GM12878 (cell line): ENCODE data around the gene NECTIN1.

Experiments used
- ATF2 ChIP-seq: IDR thresholded peaks from 2 replicates; pipeline ENCODE4 v1.6.1; 2012; ENCODE audit warnings: low read length, inconsistent platforms
- ATF3 ChIP-seq: IDR thresholded peaks from 2 replicates; pipeline ENCODE4 v1.6.1; 2011; ENCODE audit warnings: low read depth, mild to moderate bottlenecking, low read length, moderate library complexity, borderline replicate concordance; ENCODE audit errors: extremely low read depth
- BRCA1 ChIP-seq: IDR thresholded peaks from 2 replicates; pipeline ENCODE4 v1.6.1; 2011; ENCODE audit warnings: low read depth, low read length, improper control_type of control experiment
- CEBPB ChIP-seq, 2 experiments: fragments of 150-350 bp in 1 of 2; IDR thresholded peaks; 2 replicates each; pipeline ENCODE4 v1.6.1; 2012 to 2014; ENCODE audit warnings: low read depth in 2 of 2, low read length in 2 of 2, borderline replicate concordance in 1 of 2, inconsistent platforms in 1 of 2
- CTCF ChIP-seq, 3 experiments: IDR thresholded peaks in 2 of 3; conservative IDR thresholded peaks in 1 of 3; 2 replicates each; pipeline ENCODE4 v1.5.1; 2011; ENCODE audit warnings: low read depth in 3 of 3, low read length in 3 of 3, mild to moderate bottlenecking in 3 of 3, control low read depth in 2 of 3, moderate library complexity in 2 of 3, inconsistent platforms in 1 of 3, mixed read lengths in 1 of 3; ENCODE audit not compliant: control insufficient read depth in 2 of 3, insufficient read depth in 1 of 3; ENCODE audit errors: extremely low read depth in 1 of 3
- POLR2A ChIP-seq: IDR thresholded peaks from 2 replicates; pipeline ENCODE4 v1.6.1; 2011; ENCODE audit warnings: low read depth, mild to moderate bottlenecking, low read length
- POLR2AphosphoS5 ChIP-seq: IDR thresholded peaks from 2 replicates; pipeline ENCODE4 v1.6.1; 2011; ENCODE audit warnings: mild to moderate bottlenecking, low read length, inconsistent platforms
- SIN3A ChIP-seq: IDR thresholded peaks from 2 replicates; pipeline ENCODE4 v1.6.1; 2012; ENCODE audit warnings: low read depth, low read length, improper control_type of control experiment
- SREBF2 ChIP-seq: IDR thresholded peaks from 2 replicates; pipeline ENCODE4 v1.6.1; 2012; ENCODE audit warnings: mild to moderate bottlenecking, low read length
- YY1 ChIP-seq: IDR thresholded peaks from 2 replicates; pipeline ENCODE4 v1.6.1; 2011; ENCODE audit warnings: low read depth, mild to moderate bottlenecking, low read length
- ZNF217 ChIP-seq: fragments of 450-650 bp; IDR thresholded peaks from 2 replicates; pipeline ENCODE4 v1.6.1; 2017; ENCODE audit warnings: antibody characterized with exemption, mild to moderate bottlenecking
- ZNF274 ChIP-seq: IDR thresholded peaks from one replicate; pipeline ENCODE4 v1.8.0; 2011; ENCODE audit not compliant: insufficient read length, insufficient read depth

- TF ChIP-seq BRCA1 = no peak
- TF ChIP-seq CTCF (IDR thresholded peaks at IDR 0.05 in 2 of 3, conservative IDR thresholded peaks at IDR 0.05 in 1 of 3; ENCODE audit: control insufficient read depth in 2 of 3, extremely low read depth in 1 of 3, insufficient read depth in 1 of 3, low read depth in 3 of 3, low read length in 3 of 3) = no peak
- TF ChIP-seq YY1 = no peak
- no peak for TF ChIP-seq SIN3A
- TF ChIP-seq SREBF2 = no peak
- TF ChIP-seq POLR2AphosphoS5 = no peak
- no peak for TF ChIP-seq POLR2A
- no peak for TF ChIP-seq ATF3
- TF ChIP-seq CEBPB (IDR thresholded peaks at IDR 0.05; ENCODE audit: borderline replicate concordance in 1 of 2, low read depth in 2 of 2, low read length in 2 of 2) = no peak
- TF ChIP-seq ATF2 = no peak
- TF ChIP-seq ZNF274 = no peak
- no peak for TF ChIP-seq ZNF217
Observed at GRCh38 chr11:119651802-119652584, 77.0 kb downstream of the NECTIN1 start.
